Coronary artery (tissue), 2 donors: Measurements from ENCODE around the gene FBXO33.

ENCODE experiments used
- DNase-seq: peaks from one replicate; pipeline ENCODE4 v3.0.0-alpha.2; 2017; ENCODE audit warnings: low spot score
- H3K27ac ChIP-seq, 2 donors: fragments of 200-600 bp; sonication (generic); one replicate each; pipeline ENCODE4 v1.5.1; 2016 to 2019
- H3K4me3 ChIP-seq: fragments of 200-600 bp; sonication (generic); 2 replicates; pipeline ENCODE4 v1.5.1; 2016; ENCODE audit warnings: mild to moderate bottlenecking, moderate library complexity
- CTCF ChIP-seq: fragments of 200-600 bp; sonication (generic); IDR thresholded peaks from one replicate; pipeline ENCODE4 v1.5.1; 2019; ENCODE audit warnings: antibody characterized with exemption

The FBXO33 gene

GRCh38 chr14:39419272-39419671, 13.0 kb downstream of the FBXO33 start:
- TF ChIP-seq CTCF = no peak
- DNase-seq = no peak
- H3K4me3 ChIP-seq = no peak overlapping the region
- no peak overlapping the region for H3K27ac ChIP-seq

GRCh38 chr14:39417014-39417413, 15.2 kb downstream of the FBXO33 start:
- Histone ChIP-seq H3K27ac (no peak overlapping the region), H3K4me3 (no peak overlapping the region)
- TF ChIP-seq CTCF = no peak
- DNase-seq = no peak

- no peak overlapping the region for H3K27ac ChIP-seq
- TF ChIP-seq CTCF = no peak
- H3K4me3 ChIP-seq = no peak overlapping the region
- DNase-seq = no peak
Measured at GRCh38 chr14:39416072-39416471, 16.2 kb downstream of the FBXO33 start.

- no peak for TF ChIP-seq CTCF
- Histone ChIP-seq H3K4me3 (no peak overlapping the region), H3K27ac (no peak overlapping the region)
- no peak for DNase-seq
Measured at GRCh38 chr14:39406560-39406959, 25.7 kb downstream of the FBXO33 start.

GRCh38 chr14:39398382-39398781, 33.9 kb downstream of the FBXO33 start:
- no peak overlapping the region for H3K4me3 ChIP-seq
- DNase-seq = no peak
- TF ChIP-seq CTCF = no peak
- H3K27ac ChIP-seq = no peak overlapping the region

- DNase-seq = no peak
- no peak for TF ChIP-seq CTCF
- H3K27ac ChIP-seq = no peak overlapping the region
- no peak overlapping the region for H3K4me3 ChIP-seq
Measured at GRCh38 chr14:39396448-39396847, 35.8 kb downstream of the FBXO33 start.

- no peak for TF ChIP-seq CTCF
- no peak for DNase-seq
- Histone ChIP-seq H3K4me3 (no peak overlapping the region), H3K27ac (no peak overlapping the region)
Measured at GRCh38 chr14:39395555-39396254, 36.5 kb downstream of the FBXO33 start.
